Measurements from ENCODE around the gene CWH43. TPM values are rescaled to one million over a fixed set of nuclear protein-coding genes. Genes with fewer than 3 reads are reported as not detected.

The CWH43 gene
- total and polyA plus RNA-seq, 4 donors, result 0.65 to 4.2 (median 1.1) TPM

- Histone ChIP-seq H3K27me3 (ENCODE audit: control insufficient read depth in 3 of 3, insufficient read depth in 3 of 3, low read length in 2 of 3) (peaks cover 8 to 32% (median 18%) of the 10 kb centered on the region in 3 donors), H3K9ac (ENCODE audit: insufficient read depth in 1 of 2, low read length in 2 of 2) (no peak overlapping the region), H3K4me1 (ENCODE audit: control insufficient read depth in 5 of 5, insufficient read depth in 5 of 5, low read length in 5 of 5) (peaks cover 0 to 5% (median 0%) of the 10 kb centered on the region in 5 donors), H3K27ac (ENCODE audit: low read depth in 1 of 2, low read length in 1 of 2) (no peak overlapping the region), H3K36me3 (ENCODE audit: control insufficient read depth in 4 of 4, insufficient read depth in 4 of 4, low read length in 4 of 4) (no peaks in the 10 kb centered on the region), H3K9me3 (ENCODE audit: control insufficient read depth in 4 of 4, insufficient read depth in 3 of 4, low read length in 3 of 4) (peaks cover 0 to 5% (median 0%) of the 10 kb centered on the region in 4 donors), H3K4me3 (no peak overlapping the region)
- no peak for TF ChIP-seq CTCF (IDR thresholded peaks at IDR 0.05; ENCODE audit: control extremely low read depth, extremely low read depth)
- 42 to 53% methylated on average over 27 of the region's 27 CpGs for WGBS, 2 donors
- ATAC-seq (ENCODE audit: insufficient read depth, low FRiP score) (no peak), DNase-seq (no peak)
Observed at GRCh38 chr4:48986654-48987164, 634 bp downstream of the CWH43 start.

- Histone ChIP-seq H3K4me1 (ENCODE audit: control insufficient read depth in 5 of 5, insufficient read depth in 5 of 5, low read length in 5 of 5) (peaks cover 0 to 5% (median 0%) of the 10 kb centered on the region in 5 donors), H3K36me3 (ENCODE audit: control insufficient read depth in 4 of 4, insufficient read depth in 4 of 4, low read length in 4 of 4) (no peaks in the 10 kb centered on the region), H3K27me3 (ENCODE audit: control insufficient read depth in 3 of 3, insufficient read depth in 3 of 3, low read length in 2 of 3) (peaks cover 8 to 26% (median 18%) of the 10 kb centered on the region in 3 donors), H3K9ac (ENCODE audit: insufficient read depth in 1 of 2, low read length in 2 of 2) (no peak overlapping the region), H3K9me3 (ENCODE audit: control insufficient read depth in 4 of 4, insufficient read depth in 3 of 4, low read length in 3 of 4) (peaks cover 0 to 3% (median 0%) of the 10 kb centered on the region in 4 donors), H3K27ac (ENCODE audit: low read depth in 1 of 2, low read length in 1 of 2) (no peak overlapping the region), H3K4me3 (no peak overlapping the region)
- no peak for DNase-seq
- no peak for ATAC-seq (ENCODE audit: insufficient read depth, low FRiP score)
- 74 to 81% methylated on average over 5 of the region's 5 CpGs for WGBS, 2 donors
- no peak for TF ChIP-seq CTCF (IDR thresholded peaks at IDR 0.05; ENCODE audit: control extremely low read depth, extremely low read depth)
Observed at GRCh38 chr4:48989461-48990203, 3.6 kb downstream of the CWH43 start.

GRCh38 chr4:48991357-48991756, 5.3 kb downstream of the CWH43 start:
- H3K9me3 ChIP-seq (ENCODE audit: control insufficient read depth in 4 of 4, insufficient read depth in 3 of 4, low read length in 3 of 4), result no peaks in the 10 kb centered on the region
- H3K27me3 ChIP-seq (ENCODE audit: control insufficient read depth in 3 of 3, insufficient read depth in 3 of 3, low read length in 2 of 3), result peaks cover 2 to 16% (median 14%) of the 10 kb centered on the region in 3 donors
- no peaks in the 10 kb centered on the region for H3K36me3 ChIP-seq (ENCODE audit: control insufficient read depth in 4 of 4, insufficient read depth in 4 of 4, low read length in 4 of 4)
- no peak overlapping the region for H3K27ac ChIP-seq (ENCODE audit: low read depth in 1 of 2, low read length in 1 of 2)
- no peak for DNase-seq
- no peak for ATAC-seq (ENCODE audit: insufficient read depth, low FRiP score)
- H3K9ac ChIP-seq (ENCODE audit: insufficient read depth in 1 of 2, low read length in 2 of 2), result no peak overlapping the region
- no peak overlapping the region for H3K4me3 ChIP-seq
- H3K4me1 ChIP-seq (ENCODE audit: control insufficient read depth in 5 of 5, insufficient read depth in 5 of 5, low read length in 5 of 5), result no peaks in the 10 kb centered on the region
- 86 to 89% methylated on average over 3 of the region's 3 CpGs for WGBS, 2 donors
- no peak for TF ChIP-seq CTCF (IDR thresholded peaks at IDR 0.05; ENCODE audit: control extremely low read depth, extremely low read depth)
